ENCODE data around the gene PKP4.

DNA sequence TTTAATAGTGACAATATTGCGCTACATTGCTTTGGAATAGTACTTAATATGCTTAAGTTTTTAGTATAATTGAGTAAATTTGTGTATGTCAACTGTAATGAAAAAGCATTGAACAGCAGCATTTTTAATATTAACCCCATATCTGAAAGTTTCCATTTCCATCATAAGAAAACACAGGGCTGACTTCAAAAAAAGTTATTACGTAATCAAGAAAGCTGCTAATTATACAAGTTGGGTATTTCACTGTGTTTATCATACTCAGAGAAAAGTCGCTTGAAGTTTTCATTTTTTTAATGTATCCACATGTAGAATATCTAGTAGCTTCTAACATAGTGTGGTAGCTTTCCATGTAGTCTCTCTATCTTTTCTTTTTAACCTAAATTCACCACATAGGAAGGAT, 146.5 kb downstream of the PKP4 start:
- no peak for TF ChIP-seq POLR2AphosphoS5 (IDR thresholded peaks at IDR 0.05; ENCODE audit: borderline replicate concordance, low read depth, low read length)
- no peak for TF ChIP-seq EZH2 (IDR thresholded peaks at IDR 0.05)
